GM12873 (cell line): ENCODE results near the gene PPP1CB.

Source experiments
- CTCF ChIP-seq: IDR thresholded peaks from 2 replicates; pipeline ENCODE4 v1.5.1; 2012; ENCODE audit warnings: low read depth, mild to moderate bottlenecking, moderate library complexity, low read length, control low read depth; ENCODE audit not compliant: insufficient read depth; ENCODE audit errors: missing control alignments

Gene PPP1CB

GRCh38 chr2:28766070-28766469 is 14.4 kb downstream of the PPP1CB start:
- TF ChIP-seq CTCF: no peak

- TF ChIP-seq CTCF: no peak
Measured at GRCh38 chr2:28767337-28767736, 15.7 kb downstream of the PPP1CB start.

- TF ChIP-seq CTCF: no peak
Measured at GRCh38 chr2:28768422-28768821, 16.8 kb downstream of the PPP1CB start.

GRCh38 chr2:28768952-28769351 is 17.3 kb downstream of the PPP1CB start:
- no peak for TF ChIP-seq CTCF

- no peak for TF ChIP-seq CTCF
Measured at GRCh38 chr2:28772351-28772750, 20.7 kb downstream of the PPP1CB start.

GRCh38 chr2:28776471-28776870 is 24.8 kb downstream of the PPP1CB start:
- no peak for TF ChIP-seq CTCF

- no peak for TF ChIP-seq CTCF
Measured at GRCh38 chr2:28778392-28778791, 26.8 kb downstream of the PPP1CB start.

GRCh38 chr2:28779001-28779400 is 27.4 kb downstream of the PPP1CB start:
- no peak for TF ChIP-seq CTCF
